Measurements from ENCODE around the gene KRT4.

KRT4 gene

GRCh38 chr12:52778833-52779232 is 35.1 kb downstream of the KRT4 start:
- Histone ChIP-seq H3K4me1 (no peaks in the 10 kb centered on the region), H3K79me2 (no peaks in the 10 kb centered on the region), H3K9me3 (ENCODE audit: control insufficient read depth, low read length) (no peaks in the 10 kb centered on the region), H3K9ac (no peak overlapping the region), H3K27ac (no peak overlapping the region), H3K27me3 (ENCODE audit: control insufficient read depth, insufficient read depth, low read length) (no peaks in the 10 kb centered on the region), H3K36me3 (ENCODE audit: control insufficient read depth, insufficient read depth, low read length) (no peaks in the 10 kb centered on the region), H2AFZ (no peak overlapping the region), H3K4me3 (ENCODE audit: low read depth, low read length) (no peak overlapping the region), H3K4me2 (ENCODE audit: low read length) (no peak overlapping the region)
- no peak for TF ChIP-seq CTCF (IDR thresholded peaks at IDR 0.05)

GRCh38 chr12:52777566-52777965 is 36.4 kb downstream of the KRT4 start:
- Histone ChIP-seq H3K79me2 (no peaks in the 10 kb centered on the region), H3K9me3 (ENCODE audit: control insufficient read depth, low read length) (no peaks in the 10 kb centered on the region), H2AFZ (no peak overlapping the region), H3K27ac (no peak overlapping the region), H3K9ac (no peak overlapping the region), H3K4me3 (ENCODE audit: low read depth, low read length) (no peak overlapping the region), H3K4me2 (ENCODE audit: low read length) (no peak overlapping the region), H3K4me1 (no peaks in the 10 kb centered on the region), H3K36me3 (ENCODE audit: control insufficient read depth, insufficient read depth, low read length) (no peaks in the 10 kb centered on the region), H3K27me3 (ENCODE audit: control insufficient read depth, insufficient read depth, low read length) (no peaks in the 10 kb centered on the region)
- TF ChIP-seq CTCF (IDR thresholded peaks at IDR 0.05): no peak

- Histone ChIP-seq H3K9me3 (ENCODE audit: control insufficient read depth, low read length) (no peaks in the 10 kb centered on the region), H3K4me2 (ENCODE audit: low read length) (no peak within 1 kb of the TSS), H3K36me3 (ENCODE audit: control insufficient read depth, insufficient read depth, low read length) (no peaks in the 10 kb centered on the region), H3K9ac (no peak within 1 kb of the TSS), H3K27ac (no peak within 1 kb of the TSS), H3K4me1 (no peaks in the 10 kb centered on the region), H3K4me3 (ENCODE audit: low read depth, low read length) (no peak within 1 kb of the TSS), H3K27me3 (ENCODE audit: control insufficient read depth, insufficient read depth, low read length) (no peaks in the 10 kb centered on the region), H3K79me2 (no peaks in the 10 kb centered on the region), H2AFZ (no peak within 1 kb of the TSS)
- no peak for TF ChIP-seq CTCF (IDR thresholded peaks at IDR 0.05)
These were observed 37.0 kb downstream of the KRT4 start, which contains the start of gene KRT76 for GRCh38 chr12:52776913-52777395. KRT76 (minus strand) TSS chr12:52777345; CDS start chr12:52777291, 54 bp downstream.

- H3K9me3 ChIP-seq (ENCODE audit: control insufficient read depth, low read length): no peaks in the 10 kb centered on the region
- no peak overlapping the region for H2AFZ ChIP-seq
- H3K27me3 ChIP-seq (ENCODE audit: control insufficient read depth, insufficient read depth, low read length): no peaks in the 10 kb centered on the region
- H3K4me1 ChIP-seq: no peaks in the 10 kb centered on the region
- no peaks in the 10 kb centered on the region for H3K79me2 ChIP-seq
- no peak overlapping the region for H3K4me2 ChIP-seq (ENCODE audit: low read length)
- H3K36me3 ChIP-seq (ENCODE audit: control insufficient read depth, insufficient read depth, low read length): no peaks in the 10 kb centered on the region
- no peak for TF ChIP-seq CTCF (IDR thresholded peaks at IDR 0.05)
- H3K4me3 ChIP-seq (ENCODE audit: low read depth, low read length): no peak overlapping the region
- no peak overlapping the region for H3K9ac ChIP-seq
- no peak overlapping the region for H3K27ac ChIP-seq
These were observed 37.5 kb downstream of the KRT4 start for GRCh38 chr12:52776435-52776834.

GRCh38 chr12:52774629-52775250 is 39.2 kb downstream of the KRT4 start:
- H3K4me1 ChIP-seq: no peaks in the 10 kb centered on the region
- no peaks in the 10 kb centered on the region for H3K36me3 ChIP-seq (ENCODE audit: control insufficient read depth, insufficient read depth, low read length)
- H3K27me3 ChIP-seq (ENCODE audit: control insufficient read depth, insufficient read depth, low read length): no peaks in the 10 kb centered on the region
- no peaks in the 10 kb centered on the region for H3K79me2 ChIP-seq
- no peak overlapping the region for H3K27ac ChIP-seq
- no peak overlapping the region for H3K9ac ChIP-seq
- no peak overlapping the region for H3K4me2 ChIP-seq (ENCODE audit: low read length)
- H3K9me3 ChIP-seq (ENCODE audit: control insufficient read depth, low read length): no peaks in the 10 kb centered on the region
- no peak overlapping the region for H3K4me3 ChIP-seq (ENCODE audit: low read depth, low read length)
- no peak overlapping the region for H2AFZ ChIP-seq
- no peak for TF ChIP-seq CTCF (IDR thresholded peaks at IDR 0.05)
